Heart right ventricle (tissue), 16 donors: Measurements from ENCODE around the gene TRPM5. TPM values are rescaled to one million over a fixed set of nuclear protein-coding genes. Genes with fewer than 3 reads are reported as not detected.

ENCODE experiments used
- ATAC-seq, 8 donors: fragments of 200-7000 bp; cut with Tn5 transposase; one replicate each; pipeline ENCODE4 v1.9.1; 2020; ENCODE audit warnings: mild to moderate bottlenecking in 8 of 8, moderate library complexity in 8 of 8, moderate number of reproducible peaks in 1 of 8
- DNase-seq, 2 donors: peaks; one replicate each; pipeline ENCODE4 v3.0.0-alpha.2; 2020
- H3K27ac ChIP-seq, 10 donors: fragments of 200-600 bp; sonication (generic) in 2 of 10; one replicate each; pipeline versions ENCODE4 v1.5.0 to v1.8.0; 2020 to 2022; ENCODE audit warnings: mild to moderate bottlenecking in 3 of 10
- H3K27me3 ChIP-seq, 7 donors: fragments of 200-600 bp; one replicate each; pipeline ENCODE4 v1.8.0; 2021 to 2022; ENCODE audit warnings: mild to moderate bottlenecking in 2 of 7
- H3K36me3 ChIP-seq, 9 donors: fragments of 200-600 bp; sonication (generic) in 1 of 9; one replicate each; pipeline versions ENCODE4 v1.5.0 to v1.8.0; 2020 to 2022; ENCODE audit warnings: mild to moderate bottlenecking in 2 of 9
- H3K4me1 ChIP-seq, 9 donors: fragments of 200-600 bp; sonication (generic) in 1 of 9; one replicate each; pipeline versions ENCODE4 v1.5.0 to v1.8.0; 2020 to 2022; ENCODE audit warnings: mild to moderate bottlenecking in 4 of 9
- H3K4me3 ChIP-seq, 10 donors: fragments of 200-600 bp; sonication (generic) in 2 of 10; one replicate each; pipeline versions ENCODE4 v1.5.0 to v1.8.0; 2020 to 2022; ENCODE audit warnings: mild to moderate bottlenecking in 7 of 10, moderate library complexity in 2 of 10
- H3K9me3 ChIP-seq, 11 donors: fragments of 200-600 bp in 10 of 11; sonication (generic) in 2 of 11; one replicate each; pipeline versions ENCODE4 v1.5.0 to v1.8.0; 2013 to 2022; ENCODE audit warnings: mild to moderate bottlenecking in 2 of 11, control low read depth in 1 of 11, moderate library complexity in 1 of 11
- CTCF ChIP-seq, 9 donors: fragments of 200-600 bp; sonication (generic) in 2 of 9; IDR thresholded peaks; one replicate each; pipeline versions ENCODE4 v1.5.0 to v1.8.0; 2021 to 2022; ENCODE audit warnings: antibody characterized with exemption in 9 of 9, mild to moderate bottlenecking in 5 of 9, moderate library complexity in 1 of 9
- WGBS, 2 donors: extraction: QIAGEN DNeasy Blood & Tissue Kit; methylation state at CpG; one replicate each; pipeline ENCODE4 v1.1.7; 2013; ENCODE audit warnings: inconsistent platforms in 1 of 2; 5-methylcytosine and 5-hydroxymethylcytosine counted together
- intact Hi-C, 10 donors: fragments of 100-400 bp; cut with DNase I; formaldehyde crosslinking; loops; one replicate each; pipeline versions ENCODE4 v1.11.1 to v1.14.2; 2022
- polyA plus RNA-seq, 2 donors: library from polyadenylated mRNA; stranded (reverse); fragments of 200-250 nt; gene quantifications; one replicate each; pipeline ENCODE4 v1.2.3, GENCODE V29; 2013
- total RNA-seq, 10 donors: library from RNA; stranded (reverse); fragmentation: NEBNext Ultra II Directional in 3 of 10; extraction: Animal tissue kit (Norgen Biotek cat#: 25700) in 3 of 10; gene quantifications; one replicate each; pipeline versions ENCODE4 v1.2.1 to v1.2.4, GENCODE V29; 2021 to 2023
- donor health status: Arrhythmogenic right ventricular cardiomyopathy.
- donor health status: ischemic (EF 13 %, LVEDD 7.1; RV severe dilation, severe dysfunction).
- donor health status: healthy with polysubstance abuse.
- donor health status: DM: no; HTN: yes; CAD: no.
- donor health status: DM: no; HTN: no; CAD: no.
- donor health status: ischemic (EF 25% LVEDD 6.9; RV normal size, moderate dysfunction).
- donor health status: ischemic (EF 25% LVEDD 5.7; RV mildly dilated, moderate dysfunction).
- donor health status: healthy.
- donor health status: DM: yes; HTN: yes; CAD: no.
- donor health status: Ischemic cardiomyopathy.
- donor health status: ischemic (EF 35%, LVEDD 5.7; RV mildly dilated, moderate dysfunction).
- donor health status: nonischemic (EF 11% LVEDD 7.7; RV severe dilation, severe dysfunction).
- donor health status: DM: yes; HTN: yes; CAD: no.
- donor health status: PGD.
- donor health status: ischemic (EF 29% LVEDD 5.4; RV normal size, mild dysfunction).
- donor health status: nonischemic (EF 23%, LVEDD 6.1; RV moderate dilation, normal function).

Gene TRPM5
- total and polyA plus RNA-seq, 12 donors = not detected

DNA sequence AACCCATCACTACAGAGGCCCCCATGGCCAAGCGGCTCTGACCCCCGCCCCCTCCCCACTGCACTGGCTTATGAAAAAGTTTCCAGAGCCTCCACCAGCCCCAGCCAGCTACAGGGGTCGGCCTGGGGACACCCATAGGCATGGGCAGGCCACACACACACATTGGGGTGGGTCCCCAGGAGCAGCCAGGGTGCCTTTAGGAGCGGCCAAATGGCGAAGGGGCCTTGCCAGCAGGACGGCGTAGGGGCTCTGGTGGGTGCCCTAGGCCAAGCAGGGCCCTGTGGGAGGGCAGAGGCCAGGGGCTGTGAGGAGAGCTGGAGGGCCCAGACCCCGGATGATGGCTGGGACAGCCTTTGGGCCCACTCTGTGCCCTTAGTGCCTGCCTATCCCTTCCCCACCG lies 33.7 kb downstream of the TRPM5 start:
- Histone ChIP-seq H3K4me1 (no peaks in the 10 kb centered on the region), H3K27me3 (no peaks in the 10 kb centered on the region), H3K4me3 (no peak overlapping the region), H3K36me3 (no peaks in the 10 kb centered on the region), H3K27ac (no peak overlapping the region), H3K9me3 (no peaks in the 10 kb centered on the region)
- intact Hi-C loops = loop anchor here in 1 of 10 donors (5.0 kb wide), 1 partner anchor 103 kb away; no protein-coding TSS in a partner anchor
- 88 to 92% methylated on average over 9 of the region's 9 CpGs for WGBS, 2 donors
- DNase-seq (no peak), ATAC-seq (no peak)
- TF ChIP-seq CTCF (IDR thresholded peaks at IDR 0.05) = no peak

DNA sequence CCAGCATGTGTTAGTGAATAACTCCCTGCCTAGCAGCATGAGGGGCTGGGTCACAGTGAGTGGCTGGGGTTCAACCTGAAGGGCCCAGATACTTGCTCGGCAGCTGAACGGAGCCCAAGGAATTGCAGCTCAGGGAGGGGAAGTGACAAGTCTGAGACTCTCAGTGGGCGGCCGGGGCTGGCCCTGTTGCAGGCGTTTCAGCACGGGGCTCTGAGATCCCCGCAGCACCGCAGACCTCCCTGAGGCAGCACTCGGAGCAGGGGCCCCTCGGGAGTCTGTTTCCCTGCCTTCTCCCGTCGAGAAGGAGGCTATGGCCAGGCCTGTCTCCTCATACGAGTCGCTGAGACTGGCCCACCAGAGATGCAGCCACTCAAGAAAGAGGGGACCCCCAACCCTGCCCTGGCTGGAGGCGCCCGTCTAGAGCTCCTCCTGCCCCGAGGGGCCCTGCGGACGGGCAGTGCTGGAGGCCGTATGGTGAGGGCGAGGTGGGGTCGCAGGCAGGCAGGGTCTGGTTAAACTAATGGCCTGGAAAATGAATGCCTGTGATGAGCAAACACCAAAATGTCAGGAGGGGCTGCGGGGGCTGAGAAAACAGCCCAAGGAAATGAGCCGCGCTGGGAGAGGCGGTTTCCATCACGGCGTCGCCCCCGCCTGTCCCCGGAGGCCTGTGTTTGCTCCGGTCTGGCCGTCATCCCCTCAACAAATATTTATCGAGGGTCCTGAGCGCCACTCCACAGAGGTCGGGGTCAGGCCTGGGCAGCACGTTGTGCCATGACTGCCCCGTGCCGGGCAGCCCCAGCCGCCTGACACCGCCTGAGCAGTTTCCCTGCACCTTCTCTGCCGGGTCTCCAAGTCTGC lies 34.5 kb downstream of the TRPM5 start:
- no peaks in the 10 kb centered on the region for H3K36me3 ChIP-seq
- H3K4me1 ChIP-seq = no peaks in the 10 kb centered on the region
- no peak for TF ChIP-seq CTCF (IDR thresholded peaks at IDR 0.05)
- no peak for ATAC-seq
- H3K4me3 ChIP-seq = no peak overlapping the region
- no peaks in the 10 kb centered on the region for H3K27me3 ChIP-seq
- no peak overlapping the region for H3K27ac ChIP-seq
- intact Hi-C loops = loop anchor here in 2 of 10 donors (5.0 kb wide), 2 partner anchors 38 to 103 kb away; no protein-coding TSS in a partner anchor
- no peaks in the 10 kb centered on the region for H3K9me3 ChIP-seq
- WGBS, 2 donors = 51 to 60% methylated on average over 40 to 42 of the region's 42 CpGs
- DNase-seq = no peak

DNA sequence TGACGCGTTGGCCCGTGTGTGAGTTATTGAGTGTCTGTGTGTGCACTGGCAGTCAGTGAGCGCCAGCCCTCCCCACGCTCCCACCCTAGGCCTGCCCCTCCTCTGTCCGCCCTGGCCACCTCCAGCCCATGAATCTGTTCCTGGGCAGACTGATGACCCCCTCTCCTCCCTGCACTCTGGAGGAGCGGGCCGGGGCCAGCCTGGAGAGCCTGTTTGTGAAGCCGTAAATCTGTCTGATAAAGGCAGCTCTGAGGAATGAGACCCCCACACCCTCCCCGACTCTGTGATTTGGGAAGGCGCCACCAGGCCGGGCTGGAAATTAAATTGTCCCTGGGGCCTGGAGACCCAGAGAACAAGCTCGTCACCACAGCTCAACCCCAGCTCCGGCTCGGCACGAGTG lies 35.2 kb downstream of the TRPM5 start:
- no peaks in the 10 kb centered on the region for H3K27me3 ChIP-seq
- intact Hi-C loops = loop anchor here in 1 of 10 donors (5.0 kb wide), 1 partner anchor 37 kb away; no protein-coding TSS in a partner anchor
- no peak overlapping the region for H3K4me3 ChIP-seq
- WGBS, 2 donors = 72 to 73% methylated on average over 16 of the region's 16 CpGs
- no peak for ATAC-seq
- no peaks in the 10 kb centered on the region for H3K4me1 ChIP-seq
- DNase-seq = no peak
- H3K27ac ChIP-seq = no peak overlapping the region
- peaks cover 0 to 5% (median 0%) of the 10 kb centered on the region in 9 donors for H3K36me3 ChIP-seq
- no peak for TF ChIP-seq CTCF (IDR thresholded peaks at IDR 0.05)
- no peaks in the 10 kb centered on the region for H3K9me3 ChIP-seq

- WGBS, 2 donors = 83 to 89% methylated on average over 11 of the region's 11 CpGs
- Histone ChIP-seq H3K4me3 (no peak overlapping the region), H3K27me3 (no peaks in the 10 kb centered on the region), H3K36me3 (peaks cover 0 to 8% (median 0%) of the 10 kb centered on the region in 9 donors), H3K27ac (no peak overlapping the region), H3K4me1 (no peaks in the 10 kb centered on the region), H3K9me3 (no peaks in the 10 kb centered on the region)
- DNase-seq (no peak), ATAC-seq (no peak)
- no peak for TF ChIP-seq CTCF (IDR thresholded peaks at IDR 0.05)
- intact Hi-C loops = loop anchor here in 1 of 10 donors (5.0 kb wide), 1 partner anchor 36 kb away; no protein-coding TSS in a partner anchor
Measured at GRCh38 chr11:2408671-2409070, 35.6 kb downstream of the TRPM5 start.
